ENCODE data around the gene NHLRC1. TPM values are rescaled to one million over a fixed set of nuclear protein-coding genes. Genes with fewer than 3 reads are reported as not detected.
"Not testable (repeated sequence)": the region's sequence is repeated elsewhere in the genome, so short reads cannot be mapped to it uniquely, and the experiment has no call there.

NHLRC1 gene
- total and polyA plus RNA-seq, 2 experiments from 2014 or later, result 1.1 TPM

DNA sequence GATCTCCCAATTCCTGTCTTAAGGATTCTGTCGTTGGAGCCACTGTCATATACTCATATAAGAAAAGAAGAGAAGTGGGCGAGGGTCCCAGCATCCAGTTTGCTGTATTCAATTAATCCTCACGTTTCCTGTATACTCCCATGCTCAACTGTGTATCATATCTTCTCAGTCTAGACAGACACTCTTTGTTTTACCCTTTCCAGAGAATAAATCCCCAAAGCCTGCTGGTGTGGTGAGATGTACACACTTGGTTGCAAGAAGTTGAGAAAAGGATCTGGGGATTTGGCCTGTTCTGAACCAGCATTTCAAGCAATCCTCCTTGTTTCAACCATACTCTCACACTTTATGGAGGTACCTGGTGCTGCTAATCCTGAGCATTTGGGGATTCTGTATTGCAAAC lies 29.3 kb upstream of the NHLRC1 start:
- peaks cover 7% of the 10 kb centered on the region for H3K27me3 Mint-ChIP-seq (ENCODE audit: insufficient read depth, low read depth, poor library complexity)
- no peak overlapping the region for H2AFZ ChIP-seq
- H3K36me3 ChIP-seq (ENCODE audit: insufficient read depth), result no peaks in the 10 kb centered on the region
- no peak overlapping the region for H3K4me3 ChIP-seq
- no peaks in the 10 kb centered on the region for H3F3A ChIP-seq (replicated peaks; ENCODE audit: low read depth)
- ATAC-seq (no peak), DNase-seq (ENCODE audit: low spot score) (no peak)
- TF ChIP-seq EZH2phosphoT487 (IDR thresholded peaks at IDR 0.05; ENCODE audit: unreplicated experiment) (no peak), JUNB (IDR thresholded peaks at IDR 0.05; ENCODE audit: unreplicated experiment) (no peak), ZNF114 (CRISPR knock-in tag; IDR thresholded peaks at IDR 0.05) (no peak), STAT1 (IDR thresholded peaks at IDR 0.05; ENCODE audit: unreplicated experiment) (no peak)
- TF ChIP-seq, protein P1, sequence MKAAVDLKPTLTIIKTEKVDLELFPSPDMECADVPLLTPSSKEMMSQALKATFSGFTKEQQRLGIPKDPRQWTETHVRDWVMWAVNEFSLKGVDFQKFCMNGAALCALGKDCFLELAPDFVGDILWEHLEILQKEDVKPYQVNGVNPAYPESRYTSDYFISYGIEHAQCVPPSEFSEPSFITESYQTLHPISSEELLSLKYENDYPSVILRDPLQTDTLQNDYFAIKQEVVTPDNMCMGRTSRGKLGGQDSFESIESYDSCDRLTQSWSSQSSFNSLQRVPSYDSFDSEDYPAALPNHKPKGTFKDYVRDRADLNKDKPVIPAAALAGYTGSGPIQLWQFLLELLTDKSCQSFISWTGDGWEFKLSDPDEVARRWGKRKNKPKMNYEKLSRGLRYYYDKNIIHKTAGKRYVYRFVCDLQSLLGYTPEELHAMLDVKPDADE (IDR thresholded peaks at IDR 0.05), result no peak
- no peak overlapping the region for H3K27ac ChIP-seq (ENCODE audit: low read depth)
- H3K4me1 Mint-ChIP-seq, result peaks cover 16% of the 10 kb centered on the region
- peaks cover 17% of the 10 kb centered on the region for H3K4me1 ChIP-seq (ENCODE audit: insufficient read depth)
- no peak overlapping the region for H3K4me3 Mint-ChIP-seq
- H3K9me2 ChIP-seq (ENCODE audit: insufficient read depth), result no peaks in the 10 kb centered on the region
- no peaks in the 10 kb centered on the region for H3K27me3 ChIP-seq (ENCODE audit: insufficient read depth)
- H3K4me2 ChIP-seq, result no peak overlapping the region
- H3K9me3 Mint-ChIP-seq, result no peaks in the 10 kb centered on the region
- H3K27ac Mint-ChIP-seq, result no peak overlapping the region
- H4K20me1 ChIP-seq (replicated peaks; ENCODE audit: insufficient read depth), result no peaks in the 10 kb centered on the region
- peaks cover 10% of the 10 kb centered on the region; the same call in 1 of the 3 replicates for H3K36me3 Mint-ChIP-seq (ENCODE audit: low read depth)
- peaks cover 7% of the 10 kb centered on the region; the same call in 1 of the 2 replicates for H3K79me2 ChIP-seq (replicated peaks; ENCODE audit: insufficient read depth)

DNA sequence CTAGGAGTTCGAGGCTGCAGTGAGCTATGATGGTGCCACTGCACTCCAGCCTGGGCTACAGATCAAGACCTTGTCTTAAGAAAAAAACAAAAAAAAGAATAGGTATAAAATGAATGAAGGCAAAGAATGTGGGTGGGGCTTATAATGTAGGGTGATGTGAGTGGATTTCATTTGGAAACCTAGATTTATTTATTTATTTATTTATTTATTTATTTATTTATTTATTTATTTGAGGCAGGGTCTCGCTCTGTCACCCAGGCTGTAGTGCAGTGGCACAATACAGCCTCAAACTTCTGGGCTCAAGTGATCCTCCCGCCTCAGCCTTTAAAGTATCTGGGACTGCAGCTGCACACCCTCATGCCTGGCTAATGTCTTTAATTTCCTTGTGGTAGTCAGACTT lies 28.9 kb upstream of the NHLRC1 start:
- H3K79me2 ChIP-seq (replicated peaks; ENCODE audit: insufficient read depth); H3K36me3 Mint-ChIP-seq (ENCODE audit: low read depth); H3K4me2 ChIP-seq; H3K27ac Mint-ChIP-seq; H2AFZ ChIP-seq; H3K9me2 ChIP-seq (ENCODE audit: insufficient read depth); H3F3A ChIP-seq (replicated peaks; ENCODE audit: low read depth); H3K27me3 ChIP-seq (ENCODE audit: insufficient read depth); H4K20me1 ChIP-seq (replicated peaks; ENCODE audit: insufficient read depth); H3K36me3 ChIP-seq (ENCODE audit: insufficient read depth); H3K9me3 Mint-ChIP-seq; H3K27ac ChIP-seq (ENCODE audit: low read depth); H3K4me3 Mint-ChIP-seq; H3K27me3 Mint-ChIP-seq (ENCODE audit: insufficient read depth, low read depth, poor library complexity); DNase-seq (ENCODE audit: low spot score); H3K4me3 ChIP-seq; ATAC-seq: not testable (repeated sequence)
- peaks cover 16% of the 10 kb centered on the region for H3K4me1 ChIP-seq (ENCODE audit: insufficient read depth)
- H3K4me1 Mint-ChIP-seq, result peaks cover 16% of the 10 kb centered on the region

DNA sequence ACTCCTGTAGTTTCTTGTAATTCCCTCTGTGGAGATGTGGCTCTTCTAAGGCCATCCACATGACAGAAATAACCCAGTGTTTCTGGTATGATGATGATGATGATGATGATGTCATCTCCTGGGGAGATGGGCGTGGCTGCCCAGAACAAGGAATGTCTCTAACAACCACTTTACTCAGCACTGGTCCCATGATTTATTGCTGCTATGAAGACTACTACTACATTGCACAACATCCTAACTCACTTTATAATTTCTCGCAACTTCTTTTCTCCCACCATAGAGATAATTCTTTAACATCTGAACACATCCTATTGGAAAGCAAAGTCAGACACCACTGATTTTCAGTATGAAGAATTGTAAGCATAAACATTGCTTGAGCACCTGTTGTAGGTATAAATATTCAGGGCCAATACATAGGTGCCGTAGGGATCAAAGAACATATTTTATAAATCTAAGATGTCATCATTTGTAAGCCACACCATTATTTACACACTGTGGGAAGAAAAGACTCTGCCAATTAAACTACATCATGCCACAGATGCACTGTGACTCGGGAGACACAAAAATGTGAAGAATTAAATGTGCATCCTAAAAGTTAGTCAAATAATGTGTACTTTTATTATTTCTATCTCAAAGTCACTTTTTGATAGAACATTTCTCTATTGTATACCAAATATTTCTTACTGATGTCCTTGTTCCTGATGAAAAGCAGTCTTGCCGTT lies 26.0 kb upstream of the NHLRC1 start:
- no peaks in the 10 kb centered on the region; the same call in 1 of the 2 replicates for H3K36me3 ChIP-seq (ENCODE audit: insufficient read depth)
- no peak for ATAC-seq
- no peaks in the 10 kb centered on the region for H3F3A ChIP-seq (replicated peaks; ENCODE audit: low read depth)
- H3K9me3 Mint-ChIP-seq, result no peaks in the 10 kb centered on the region
- H3K4me3 Mint-ChIP-seq, result no peak overlapping the region
- no peaks in the 10 kb centered on the region for H3K9me2 ChIP-seq (ENCODE audit: insufficient read depth)
- no peak overlapping the region for H2AFZ ChIP-seq
- H3K4me2 ChIP-seq, result no peak overlapping the region
- no peak overlapping the region for H3K27ac ChIP-seq (ENCODE audit: low read depth)
- no peaks in the 10 kb centered on the region for H3K27me3 ChIP-seq (ENCODE audit: insufficient read depth)
- H3K4me1 Mint-ChIP-seq, result peaks cover 10% of the 10 kb centered on the region
- no peak overlapping the region for H3K27ac Mint-ChIP-seq
- peaks cover 2% of the 10 kb centered on the region for H3K27me3 Mint-ChIP-seq (ENCODE audit: insufficient read depth, low read depth, poor library complexity)
- peaks cover 10% of the 10 kb centered on the region; the same call in 1 of the 3 replicates for H3K36me3 Mint-ChIP-seq (ENCODE audit: low read depth)
- H3K4me1 ChIP-seq (ENCODE audit: insufficient read depth), result peaks cover 6% of the 10 kb centered on the region
- H3K79me2 ChIP-seq (replicated peaks; ENCODE audit: insufficient read depth), result peaks cover 3% of the 10 kb centered on the region; the same call in 1 of the 2 replicates
- DNase-seq (ENCODE audit: low spot score), result no peak
- no peaks in the 10 kb centered on the region for H4K20me1 ChIP-seq (replicated peaks; ENCODE audit: insufficient read depth)
- no peak overlapping the region for H3K4me3 ChIP-seq
- TF ChIP-seq JUNB (IDR thresholded peaks at IDR 0.05; ENCODE audit: unreplicated experiment), result no peak
- no peak for TF ChIP-seq EZH2phosphoT487 (IDR thresholded peaks at IDR 0.05; ENCODE audit: unreplicated experiment)
- no peak for TF ChIP-seq NANOG (IDR thresholded peaks at IDR 0.05; ENCODE audit: borderline replicate concordance)
- TF ChIP-seq, protein P2, sequence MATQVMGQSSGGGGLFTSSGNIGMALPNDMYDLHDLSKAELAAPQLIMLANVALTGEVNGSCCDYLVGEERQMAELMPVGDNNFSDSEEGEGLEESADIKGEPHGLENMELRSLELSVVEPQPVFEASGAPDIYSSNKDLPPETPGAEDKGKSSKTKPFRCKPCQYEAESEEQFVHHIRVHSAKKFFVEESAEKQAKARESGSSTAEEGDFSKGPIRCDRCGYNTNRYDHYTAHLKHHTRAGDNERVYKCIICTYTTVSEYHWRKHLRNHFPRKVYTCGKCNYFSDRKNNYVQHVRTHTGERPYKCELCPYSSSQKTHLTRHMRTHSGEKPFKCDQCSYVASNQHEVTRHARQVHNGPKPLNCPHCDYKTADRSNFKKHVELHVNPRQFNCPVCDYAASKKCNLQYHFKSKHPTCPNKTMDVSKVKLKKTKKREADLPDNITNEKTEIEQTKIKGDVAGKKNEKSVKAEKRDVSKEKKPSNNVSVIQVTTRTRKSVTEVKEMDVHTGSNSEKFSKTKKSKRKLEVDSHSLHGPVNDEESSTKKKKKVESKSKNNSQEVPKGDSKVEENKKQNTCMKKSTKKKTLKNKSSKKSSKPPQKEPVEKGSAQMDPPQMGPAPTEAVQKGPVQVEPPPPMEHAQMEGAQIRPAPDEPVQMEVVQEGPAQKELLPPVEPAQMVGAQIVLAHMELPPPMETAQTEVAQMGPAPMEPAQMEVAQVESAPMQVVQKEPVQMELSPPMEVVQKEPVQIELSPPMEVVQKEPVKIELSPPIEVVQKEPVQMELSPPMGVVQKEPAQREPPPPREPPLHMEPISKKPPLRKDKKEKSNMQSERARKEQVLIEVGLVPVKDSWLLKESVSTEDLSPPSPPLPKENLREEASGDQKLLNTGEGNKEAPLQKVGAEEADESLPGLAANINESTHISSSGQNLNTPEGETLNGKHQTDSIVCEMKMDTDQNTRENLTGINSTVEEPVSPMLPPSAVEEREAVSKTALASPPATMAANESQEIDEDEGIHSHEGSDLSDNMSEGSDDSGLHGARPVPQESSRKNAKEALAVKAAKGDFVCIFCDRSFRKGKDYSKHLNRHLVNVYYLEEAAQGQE (IDR thresholded peaks at IDR 0.05; ENCODE audit: unreplicated experiment), result no peak
- TF ChIP-seq, protein P3, sequence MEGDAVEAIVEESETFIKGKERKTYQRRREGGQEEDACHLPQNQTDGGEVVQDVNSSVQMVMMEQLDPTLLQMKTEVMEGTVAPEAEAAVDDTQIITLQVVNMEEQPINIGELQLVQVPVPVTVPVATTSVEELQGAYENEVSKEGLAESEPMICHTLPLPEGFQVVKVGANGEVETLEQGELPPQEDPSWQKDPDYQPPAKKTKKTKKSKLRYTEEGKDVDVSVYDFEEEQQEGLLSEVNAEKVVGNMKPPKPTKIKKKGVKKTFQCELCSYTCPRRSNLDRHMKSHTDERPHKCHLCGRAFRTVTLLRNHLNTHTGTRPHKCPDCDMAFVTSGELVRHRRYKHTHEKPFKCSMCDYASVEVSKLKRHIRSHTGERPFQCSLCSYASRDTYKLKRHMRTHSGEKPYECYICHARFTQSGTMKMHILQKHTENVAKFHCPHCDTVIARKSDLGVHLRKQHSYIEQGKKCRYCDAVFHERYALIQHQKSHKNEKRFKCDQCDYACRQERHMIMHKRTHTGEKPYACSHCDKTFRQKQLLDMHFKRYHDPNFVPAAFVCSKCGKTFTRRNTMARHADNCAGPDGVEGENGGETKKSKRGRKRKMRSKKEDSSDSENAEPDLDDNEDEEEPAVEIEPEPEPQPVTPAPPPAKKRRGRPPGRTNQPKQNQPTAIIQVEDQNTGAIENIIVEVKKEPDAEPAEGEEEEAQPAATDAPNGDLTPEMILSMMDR (conservative IDR thresholded peaks at IDR 0.05; ENCODE audit: low read depth in 2 of 2), result no peak
- no peak for TF ChIP-seq ZNF331 (CRISPR knock-in tag; IDR thresholded peaks at IDR 0.05; ENCODE audit: low read depth)

Data from GM23338 (cell line).